HG02852 (cell line): ENCODE measurements around the gene C10orf143.
"Not testable (repeated sequence)": the region's sequence is repeated elsewhere in the genome, so short reads cannot be mapped to it uniquely, and the experiment has no call there.

Experiments used
- ATAC-seq: cut with Tn5 transposase; IDR thresholded peaks from one replicate; pipeline ENCODE4 v1.9.1; 2021; ENCODE audit warnings: mild to moderate bottlenecking, moderate library complexity; ENCODE audit not compliant: unreplicated experiment

The C10orf143 gene

GRCh38 chr10:130112821-130113220 is 2.2 kb upstream of the C10orf143 start:
- ATAC-seq: no peak

GRCh38 chr10:130111852-130112180 is 1.2 kb upstream of the C10orf143 start:
- ATAC-seq: no peak

DNA sequence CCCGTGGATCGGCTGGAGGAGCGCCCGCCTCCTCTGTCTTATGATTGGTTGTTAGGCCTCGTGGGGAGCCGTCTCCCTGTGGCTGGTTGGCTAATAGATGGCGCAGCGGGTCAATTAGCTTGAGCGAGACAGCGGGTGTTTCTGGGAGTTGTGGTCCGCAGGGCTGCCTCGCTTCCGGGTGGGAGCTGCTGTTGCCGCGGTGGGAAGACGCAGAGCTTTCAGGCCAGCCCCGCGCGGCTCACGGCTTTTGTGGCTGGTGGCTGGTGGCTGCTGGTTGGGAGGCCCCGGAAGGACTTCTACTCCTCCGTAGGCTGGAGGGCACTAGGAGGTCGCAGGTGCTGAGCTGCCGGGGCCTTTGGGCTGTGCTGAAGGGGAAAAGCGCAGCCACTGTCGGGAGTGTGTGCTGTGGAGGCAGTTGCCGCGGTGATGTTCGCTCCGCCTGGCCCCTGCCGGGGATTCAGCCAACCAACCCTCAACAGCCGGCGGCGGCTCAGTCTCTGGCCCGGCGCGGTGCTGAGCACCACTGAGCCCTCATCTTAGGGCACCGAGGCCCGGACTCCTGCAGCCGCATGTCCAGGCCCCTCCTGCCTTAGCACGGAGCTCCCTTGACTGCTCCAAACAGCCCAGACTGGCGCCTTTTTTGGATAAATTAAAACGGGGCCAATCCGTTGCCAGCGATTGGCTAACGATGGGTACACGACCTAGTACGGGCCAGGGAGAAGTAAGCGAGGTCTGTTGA is 652 bp upstream of the C10orf143 start:
- peak; percentile 84 for ATAC-seq

DNA sequence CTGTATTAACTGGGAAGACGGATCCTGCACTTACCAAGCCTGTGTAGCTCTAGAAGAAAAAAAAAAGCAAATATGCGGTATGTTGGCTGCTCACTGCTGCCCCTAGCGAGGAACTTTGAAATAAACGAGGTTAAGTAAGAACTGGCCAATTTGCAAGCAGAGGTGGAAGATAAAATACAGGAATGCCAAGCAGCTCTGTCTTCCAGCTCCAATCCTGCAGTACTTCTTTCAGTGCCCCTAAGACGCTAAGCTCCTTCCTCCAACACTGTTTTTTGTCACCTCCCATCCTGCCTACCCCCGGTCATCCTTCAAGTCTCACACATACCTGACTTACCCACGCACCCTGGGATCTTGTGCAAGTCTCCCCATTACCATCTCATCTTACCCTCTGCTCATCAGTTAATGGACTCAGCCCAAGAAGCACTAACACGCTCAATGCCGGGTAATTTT is 809 bp downstream of the C10orf143 start:
- no peak for ATAC-seq

DNA sequence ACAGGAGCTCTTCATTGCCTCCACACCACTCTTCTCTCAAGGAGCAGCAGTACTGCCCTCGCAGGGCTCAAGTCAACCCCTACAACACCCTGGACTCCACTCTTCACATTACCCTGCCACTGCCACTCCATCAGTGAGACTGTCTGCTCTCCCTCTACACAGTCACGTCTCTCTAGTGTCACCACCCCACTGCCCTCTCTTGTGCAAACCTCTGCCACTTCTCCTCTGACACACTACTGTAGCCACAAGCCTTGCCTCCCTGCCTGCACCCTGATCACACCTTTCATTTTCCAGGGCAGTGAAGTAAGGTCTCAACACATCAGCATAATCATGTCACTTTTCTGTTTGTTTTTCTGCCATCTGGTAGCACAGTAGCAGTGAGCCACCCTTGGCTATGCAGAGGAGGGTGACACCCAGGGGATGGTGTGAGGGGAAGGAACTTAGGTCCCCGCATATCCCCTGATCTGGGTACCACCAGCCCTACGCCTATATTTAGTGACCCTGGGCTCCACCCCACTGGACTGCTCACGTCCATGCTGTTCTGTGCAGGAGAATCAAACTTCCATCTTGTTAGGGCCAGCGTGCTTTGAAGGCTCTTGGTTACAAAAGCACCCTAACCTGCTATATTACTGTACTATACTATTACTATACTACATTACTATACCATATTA is 1.6 kb downstream of the C10orf143 start:
- ATAC-seq: no peak

- not testable (repeated sequence) for ATAC-seq
Measured at GRCh38 chr10:130108146-130108545, 2.5 kb downstream of the C10orf143 start.

- no peak for ATAC-seq
Measured at GRCh38 chr10:130105724-130106123, 4.9 kb downstream of the C10orf143 start.

DNA sequence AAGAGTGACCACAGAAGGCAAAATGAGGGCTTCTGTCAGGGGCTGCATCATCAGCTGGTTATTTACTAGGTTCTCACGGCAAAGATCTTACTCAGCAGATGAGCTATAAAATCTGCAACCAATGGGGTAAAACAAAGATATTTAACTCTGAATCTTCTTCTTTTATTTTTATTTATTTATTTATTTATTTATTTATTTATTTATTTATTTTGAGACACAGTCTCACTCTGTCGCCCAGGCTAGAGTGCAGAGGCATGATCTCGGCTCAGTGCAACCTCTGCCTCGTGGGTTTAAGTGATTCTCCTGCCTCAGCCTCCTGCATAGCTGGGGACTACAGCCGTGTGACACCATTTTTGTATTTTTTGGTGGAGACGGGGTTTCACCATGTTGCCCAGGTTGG is 11.3 kb downstream of the C10orf143 start:
- ATAC-seq: no peak

DNA sequence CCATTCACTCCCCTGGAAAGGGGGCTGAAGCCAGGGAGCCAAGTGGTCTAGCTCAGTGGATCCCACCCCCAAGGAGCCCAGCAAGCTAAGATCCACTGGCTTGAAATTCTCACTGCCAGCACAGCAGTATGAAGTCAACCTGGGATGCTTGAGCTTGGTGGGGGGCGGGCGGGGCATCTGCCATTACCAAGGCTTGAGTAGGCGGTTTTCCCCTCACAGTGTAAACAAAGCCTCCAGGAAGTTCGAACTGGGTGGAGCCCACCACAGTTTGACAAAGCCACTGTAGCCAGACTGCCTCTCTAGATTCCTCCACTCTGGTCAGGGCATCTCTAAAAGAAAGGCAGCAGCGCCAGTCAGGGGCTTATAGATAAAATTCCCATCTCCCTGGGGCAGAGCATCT is 20.1 kb downstream of the C10orf143 start:
- not testable (repeated sequence) for ATAC-seq

DNA sequence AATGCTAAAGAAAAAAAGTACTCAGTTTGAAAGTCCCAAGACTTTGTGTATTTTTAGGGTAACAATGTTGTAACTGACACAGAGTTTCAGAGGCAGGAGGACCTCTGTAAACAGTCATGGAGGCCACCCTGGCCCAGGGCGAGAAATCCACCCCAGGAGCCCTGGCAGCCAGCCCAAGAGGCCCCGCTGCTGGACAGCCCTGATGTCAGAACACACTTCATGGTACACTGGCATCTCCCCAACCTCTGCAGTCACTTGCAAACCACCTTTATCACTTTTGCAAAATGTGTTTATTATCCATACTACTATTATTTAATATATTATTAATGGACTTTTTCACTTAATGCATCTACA is 30.2 kb downstream of the C10orf143 start:
- ATAC-seq: no peak

DNA sequence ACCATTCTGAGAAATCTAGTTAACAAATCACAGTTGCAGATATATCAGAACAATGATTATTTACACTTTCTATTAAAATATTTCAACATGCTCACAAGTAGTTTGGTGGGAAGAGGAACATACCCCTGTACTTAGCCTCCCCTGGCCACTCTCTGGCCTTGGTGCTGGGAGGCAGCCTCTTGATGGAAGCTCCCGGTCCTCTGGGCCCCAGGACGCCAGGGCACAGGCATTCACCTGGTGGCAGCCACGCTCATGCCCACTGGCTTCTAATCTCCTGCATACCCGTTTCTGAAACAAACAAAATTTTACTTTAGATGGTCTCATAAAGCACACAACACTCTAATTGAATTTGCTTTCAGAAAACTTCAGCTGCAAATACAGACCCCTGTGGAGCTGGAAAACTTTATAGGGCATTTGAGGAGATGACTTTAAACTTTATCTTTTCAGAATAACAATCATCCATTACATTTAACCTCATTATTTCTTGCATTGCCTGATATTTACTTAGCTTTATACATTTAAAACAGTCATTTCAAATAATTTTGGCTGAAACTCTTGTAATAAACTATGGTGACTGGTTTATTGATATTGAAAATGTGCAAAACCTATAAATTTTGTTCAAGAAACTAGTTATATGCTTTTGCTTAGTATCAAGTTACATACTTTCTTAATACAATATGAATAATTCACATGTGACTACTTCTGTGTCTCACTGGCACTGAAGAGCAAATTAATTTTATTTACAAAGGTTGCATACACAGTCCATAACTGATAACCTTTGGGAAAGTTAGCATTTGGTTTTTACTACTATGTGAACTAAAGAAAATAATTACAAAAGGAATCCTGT is 30.8 kb downstream of the C10orf143 start:
- no peak for ATAC-seq

DNA sequence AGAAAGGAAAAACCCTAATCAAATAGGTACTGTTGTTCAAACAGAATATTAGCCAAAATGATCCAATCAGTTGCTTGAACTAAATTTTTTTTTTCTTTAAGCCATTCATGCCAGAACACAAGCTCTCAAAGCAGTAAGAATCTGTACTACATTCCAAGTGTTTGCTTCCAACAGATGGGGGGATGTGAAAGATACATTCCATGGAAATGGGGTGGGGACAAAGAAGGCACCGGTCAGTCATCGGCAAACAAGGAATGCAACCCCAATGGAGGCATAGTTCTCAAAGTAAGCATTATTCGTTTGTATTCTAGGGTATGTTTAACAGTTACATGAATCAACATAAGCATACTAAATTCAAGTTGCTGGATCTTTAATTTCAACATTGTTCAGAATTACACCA is 32.5 kb downstream of the C10orf143 start:
- ATAC-seq: no peak

GRCh38 chr10:130076681-130077080 is 33.9 kb downstream of the C10orf143 start:
- ATAC-seq: no peak

GRCh38 chr10:130074639-130075038 is 36.0 kb downstream of the C10orf143 start:
- no peak for ATAC-seq

DNA sequence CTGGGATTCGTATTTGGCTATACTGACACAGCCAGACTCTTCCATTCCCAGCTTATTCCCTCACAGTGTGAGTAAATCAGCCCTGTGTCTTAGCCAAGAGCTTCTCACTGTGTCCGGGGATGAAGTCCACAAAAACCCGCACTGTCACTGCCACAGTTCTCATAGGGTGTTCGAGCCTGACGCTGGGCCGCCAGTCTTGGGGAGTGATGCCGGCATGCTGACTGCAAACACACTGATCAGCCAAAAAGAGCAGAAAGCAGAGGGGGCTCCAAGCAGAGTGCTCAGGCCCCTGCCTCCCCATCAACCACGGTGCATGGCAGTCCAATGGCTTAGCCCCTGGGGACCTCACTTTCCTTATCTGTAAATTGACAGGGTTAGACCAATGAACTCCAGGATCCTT is 36.7 kb downstream of the C10orf143 start:
- ATAC-seq: no peak

DNA sequence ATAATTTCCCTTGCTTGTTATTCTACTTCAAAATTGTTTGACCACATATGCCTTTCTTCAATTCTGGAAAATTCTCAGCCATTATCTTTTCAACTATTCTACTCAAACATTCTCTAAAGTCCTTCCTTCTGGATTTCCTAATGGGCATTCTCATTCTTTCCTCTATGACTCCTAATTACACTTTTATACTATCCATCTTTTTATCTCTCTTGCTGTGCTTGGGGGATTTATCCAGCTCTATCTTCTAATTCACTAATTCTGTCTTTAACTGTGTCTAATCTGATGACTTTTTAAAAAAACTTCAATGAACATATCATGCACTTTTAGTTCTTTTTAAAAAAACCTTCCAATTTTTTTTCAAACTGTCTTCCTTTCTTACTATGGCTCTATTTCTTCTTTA is 38.4 kb downstream of the C10orf143 start:
- ATAC-seq: no peak

- ATAC-seq: no peak
Measured at GRCh38 chr10:130067893-130068292, 42.7 kb downstream of the C10orf143 start.

DNA sequence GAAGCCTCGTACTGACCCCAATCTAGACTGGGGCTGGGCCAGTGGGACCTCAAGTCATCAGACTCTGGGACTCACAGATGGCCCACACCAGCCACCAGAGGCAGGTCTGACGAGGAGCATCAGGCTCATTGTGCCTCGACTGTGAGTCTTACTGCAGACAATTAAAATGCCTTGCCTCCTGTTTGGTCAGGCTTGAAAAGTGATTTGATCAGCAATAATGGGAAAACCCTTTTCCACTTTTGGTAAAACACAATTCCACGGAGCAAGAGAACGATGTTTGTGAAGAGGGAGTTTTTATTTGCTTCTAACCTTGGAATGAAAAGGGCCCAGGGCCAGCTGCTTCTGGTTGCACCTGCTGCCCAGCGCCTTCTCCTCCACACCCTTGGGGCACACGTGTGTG is 43.9 kb downstream of the C10orf143 start:
- ATAC-seq: no peak

GRCh38 chr10:130065251-130065650 is 45.4 kb downstream of the C10orf143 start:
- no peak for ATAC-seq

GRCh38 chr10:130064783-130065182 is 45.8 kb downstream of the C10orf143 start:
- no peak for ATAC-seq

GRCh38 chr10:130062976-130063375 is 47.7 kb downstream of the C10orf143 start:
- ATAC-seq: no peak

GRCh38 chr10:130062201-130062600 is 48.4 kb downstream of the C10orf143 start:
- ATAC-seq: no peak
